HCT116 (cell line): ENCODE data around the gene CADPS.

Experiments
- CEBPB ChIP-seq: IDR thresholded peaks from 2 replicates; pipeline ENCODE4 v1.6.1; 2012; ENCODE audit warnings: low read depth
- CTCF ChIP-seq, 3 experiments: fragments of 200-600 bp in 1 of 3; sonication (generic) in 1 of 3; IDR thresholded peaks in 2 of 3; conservative IDR thresholded peaks in 1 of 3; 2 replicates each; pipeline ENCODE4 v1.5.1; 2012 to 2017; ENCODE audit warnings: low read depth in 2 of 3, low read length in 2 of 3, antibody characterized with exemption in 1 of 3, borderline replicate concordance in 1 of 3, control low read depth in 1 of 3, mild to moderate bottlenecking in 1 of 3, mixed read lengths in 1 of 3, mixed run types in 1 of 3, moderate library complexity in 1 of 3; ENCODE audit not compliant: insufficient read depth in 1 of 3
- ELF1 ChIP-seq: IDR thresholded peaks from 2 replicates; pipeline ENCODE4 v1.6.1; 2012; ENCODE audit warnings: low read depth, borderline replicate concordance
- EZH2 ChIP-seq: fragments of 200-600 bp; sonication (generic); IDR thresholded peaks from 2 replicates; pipeline ENCODE4 v1.6.1; 2017; ENCODE audit warnings: antibody characterized with exemption, mixed run types
- POLR2A ChIP-seq: IDR thresholded peaks from 2 replicates; pipeline ENCODE4 v1.7.0; 2011; ENCODE audit warnings: borderline replicate concordance; ENCODE audit not compliant: insufficient read depth, insufficient read length; ENCODE audit errors: extremely low read depth
- SIN3A ChIP-seq: IDR thresholded peaks from 2 replicates; pipeline ENCODE4 v1.6.1; 2012; ENCODE audit warnings: low read depth
- TCF7L2 ChIP-seq: IDR thresholded peaks from 2 replicates; pipeline ENCODE4 v1.7.0; 2011; ENCODE audit warnings: borderline replicate concordance, inconsistent platforms; ENCODE audit not compliant: insufficient read depth, insufficient read length; ENCODE audit errors: extremely low read depth
- ZNF274 ChIP-seq: fragments of 200-500 bp; sonication (Bioruptor generic); IDR thresholded peaks from 2 replicates; pipeline ENCODE4 v1.6.1; 2014; ENCODE audit warnings: mild to moderate bottlenecking, low read depth, low read length, inconsistent platforms
- TF ChIP-seq, protein P1 (sequence below): IDR thresholded peaks from 2 replicates; pipeline ENCODE4 v1.6.1; 2012
- TF ChIP-seq, protein P2 (sequence below): IDR thresholded peaks from 2 replicates; pipeline ENCODE4 v1.6.1; 2011; ENCODE audit warnings: mild to moderate bottlenecking, low read length, moderate library complexity; ENCODE audit not compliant: insufficient replicate concordance; ENCODE audit errors: extremely low read depth

- no peak for TF ChIP-seq TCF7L2
- no peak for TF ChIP-seq CTCF (IDR thresholded peaks at IDR 0.05 in 2 of 3, conservative IDR thresholded peaks at IDR 0.05 in 1 of 3; ENCODE audit: borderline replicate concordance in 1 of 3, insufficient read depth in 1 of 3, low read depth in 2 of 3, low read length in 2 of 3)
- TF ChIP-seq, protein P1, sequence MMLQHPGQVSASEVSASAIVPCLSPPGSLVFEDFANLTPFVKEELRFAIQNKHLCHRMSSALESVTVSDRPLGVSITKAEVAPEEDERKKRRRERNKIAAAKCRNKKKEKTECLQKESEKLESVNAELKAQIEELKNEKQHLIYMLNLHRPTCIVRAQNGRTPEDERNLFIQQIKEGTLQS: no peak
- TF ChIP-seq, protein P2, sequence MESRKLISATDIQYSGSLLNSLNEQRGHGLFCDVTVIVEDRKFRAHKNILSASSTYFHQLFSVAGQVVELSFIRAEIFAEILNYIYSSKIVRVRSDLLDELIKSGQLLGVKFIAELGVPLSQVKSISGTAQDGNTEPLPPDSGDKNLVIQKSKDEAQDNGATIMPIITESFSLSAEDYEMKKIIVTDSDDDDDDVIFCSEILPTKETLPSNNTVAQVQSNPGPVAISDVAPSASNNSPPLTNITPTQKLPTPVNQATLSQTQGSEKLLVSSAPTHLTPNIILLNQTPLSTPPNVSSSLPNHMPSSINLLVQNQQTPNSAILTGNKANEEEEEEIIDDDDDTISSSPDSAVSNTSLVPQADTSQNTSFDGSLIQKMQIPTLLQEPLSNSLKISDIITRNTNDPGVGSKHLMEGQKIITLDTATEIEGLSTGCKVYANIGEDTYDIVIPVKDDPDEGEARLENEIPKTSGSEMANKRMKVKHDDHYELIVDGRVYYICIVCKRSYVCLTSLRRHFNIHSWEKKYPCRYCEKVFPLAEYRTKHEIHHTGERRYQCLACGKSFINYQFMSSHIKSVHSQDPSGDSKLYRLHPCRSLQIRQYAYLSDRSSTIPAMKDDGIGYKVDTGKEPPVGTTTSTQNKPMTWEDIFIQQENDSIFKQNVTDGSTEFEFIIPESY: no peak
- no peak for TF ChIP-seq CEBPB
- no peak for TF ChIP-seq ZNF274
- TF ChIP-seq ELF1: no peak
- no peak for TF ChIP-seq EZH2
- TF ChIP-seq POLR2A: no peak
- no peak for TF ChIP-seq SIN3A
Observed at GRCh38 chr3:62403765-62404164, 471.5 kb downstream of the CADPS start.
